ENCODE measurements around the gene EVC. TPM values are rescaled to one million over a fixed set of nuclear protein-coding genes. Genes with fewer than 3 reads are reported as not detected.

Gene EVC
- total RNA-seq, 2 donors from 2014 or later: 25.5 to 29.0 TPM

GRCh38 chr4:5716391-5716790 is 5.4 kb downstream of the EVC start:
- WGBS, 2 experiments (ENCODE audit: insufficient coverage in 1 of 2, insufficient read length in 1 of 2): 54 to 69% methylated on average over 2 of the region's 2 CpGs
- Mint-ChIP-seq H3K4me1 (peaks cover 30% of the 10 kb centered on the region), H3K9me3 (peaks cover 17% of the 10 kb centered on the region), H3K27ac (peak overlapping the region; percentile 77), H3K36me3 (ENCODE audit: low read depth) (peaks cover 42% of the 10 kb centered on the region), H3K4me3 (no peak overlapping the region), H3K27me3 (ENCODE audit: insufficient read depth) (peaks cover 35% of the 10 kb centered on the region)
- peaks cover 35% of the 10 kb centered on the region for H3K27me3 ChIP-seq (ENCODE audit: control insufficient read depth, insufficient read depth, low read length, poor library complexity, severe bottlenecking)
- DNase-seq: no peak
- H3K4me1 ChIP-seq (ENCODE audit: control insufficient read depth, insufficient read depth, low read length): no peaks in the 10 kb centered on the region
- H3K9ac ChIP-seq (ENCODE audit: extremely low read depth, low read length, poor library complexity, severe bottlenecking): no peak overlapping the region
- no peak for TF ChIP-seq CTCF (conservative IDR thresholded peaks at IDR 0.05)
- peaks cover 7% of the 10 kb centered on the region for H3K36me3 ChIP-seq (ENCODE audit: control insufficient read depth, insufficient read depth, low read length)
- no peak overlapping the region for H3K4me3 ChIP-seq (ENCODE audit: low read length)
- H3K27ac ChIP-seq (ENCODE audit: low read depth, low read length): no peak overlapping the region
- H3K9me3 ChIP-seq (ENCODE audit: control insufficient read depth, low read length): peaks cover 17% of the 10 kb centered on the region

GRCh38 chr4:5717449-5718158 is 6.6 kb downstream of the EVC start:
- Mint-ChIP-seq H3K36me3 (ENCODE audit: low read depth) (peaks cover 50% of the 10 kb centered on the region), H3K9me3 (peaks cover 17% of the 10 kb centered on the region), H3K4me1 (peaks cover 30% of the 10 kb centered on the region), H3K27me3 (ENCODE audit: insufficient read depth) (peaks cover 25% of the 10 kb centered on the region), H3K27ac (no peak overlapping the region), H3K4me3 (no peak overlapping the region)
- Histone ChIP-seq H3K27ac (ENCODE audit: low read depth, low read length) (no peak overlapping the region), H3K4me3 (ENCODE audit: low read length) (no peak overlapping the region), H3K9me3 (ENCODE audit: control insufficient read depth, low read length) (peaks cover 17% of the 10 kb centered on the region), H3K9ac (ENCODE audit: extremely low read depth, low read length, poor library complexity, severe bottlenecking) (no peak overlapping the region), H3K36me3 (ENCODE audit: control insufficient read depth, insufficient read depth, low read length) (peaks cover 7% of the 10 kb centered on the region), H3K4me1 (ENCODE audit: control insufficient read depth, insufficient read depth, low read length) (no peaks in the 10 kb centered on the region), H3K27me3 (ENCODE audit: control insufficient read depth, insufficient read depth, low read length, poor library complexity, severe bottlenecking) (peaks cover 24% of the 10 kb centered on the region)
- DNase-seq: no peak
- no peak for TF ChIP-seq CTCF (conservative IDR thresholded peaks at IDR 0.05)
- 93 to 100% methylated on average over 3 to 4 of the region's 4 CpGs for WGBS, 2 experiments (ENCODE audit: insufficient coverage in 1 of 2, insufficient read length in 1 of 2)

GRCh38 chr4:5718411-5718810 is 7.4 kb downstream of the EVC start:
- DNase-seq: no peak
- no peak overlapping the region for H3K27ac ChIP-seq (ENCODE audit: low read depth, low read length)
- no peak overlapping the region for H3K4me3 ChIP-seq (ENCODE audit: low read length)
- no peak overlapping the region for H3K27ac Mint-ChIP-seq
- peaks cover 29% of the 10 kb centered on the region for H3K4me1 Mint-ChIP-seq
- no peak overlapping the region for H3K9ac ChIP-seq (ENCODE audit: extremely low read depth, low read length, poor library complexity, severe bottlenecking)
- H3K36me3 ChIP-seq (ENCODE audit: control insufficient read depth, insufficient read depth, low read length): peaks cover 7% of the 10 kb centered on the region
- no peak for TF ChIP-seq CTCF (conservative IDR thresholded peaks at IDR 0.05)
- no peak overlapping the region for H3K4me3 Mint-ChIP-seq
- no peaks in the 10 kb centered on the region for H3K4me1 ChIP-seq (ENCODE audit: control insufficient read depth, insufficient read depth, low read length)
- 83 to 87% methylated on average over 2 to 4 of the region's 4 CpGs for WGBS, 2 experiments (ENCODE audit: insufficient coverage in 1 of 2, insufficient read length in 1 of 2)
- H3K9me3 ChIP-seq (ENCODE audit: control insufficient read depth, low read length): peaks cover 17% of the 10 kb centered on the region
- H3K9me3 Mint-ChIP-seq: peaks cover 17% of the 10 kb centered on the region
- peaks cover 19% of the 10 kb centered on the region for H3K27me3 ChIP-seq (ENCODE audit: control insufficient read depth, insufficient read depth, low read length, poor library complexity, severe bottlenecking)
- peaks cover 51% of the 10 kb centered on the region for H3K36me3 Mint-ChIP-seq (ENCODE audit: low read depth)
- H3K27me3 Mint-ChIP-seq (ENCODE audit: insufficient read depth): peaks cover 21% of the 10 kb centered on the region
